ENCODE results near the gene ARPC5L. TPM values are rescaled to one million over a fixed set of nuclear protein-coding genes. Genes with fewer than 3 reads are reported as not detected.

The ARPC5L gene
- total and polyA plus RNA-seq, 9 of the 15 experiments (the other 6 are each of a cell fraction or from before 2014, with no cell fraction given): 25.4 to 113 (median 63.8) TPM

GRCh38 chr9:124868511-124869465 is 6.9 kb downstream of the ARPC5L start (continued):
- TF ChIP-seq, protein P1, sequence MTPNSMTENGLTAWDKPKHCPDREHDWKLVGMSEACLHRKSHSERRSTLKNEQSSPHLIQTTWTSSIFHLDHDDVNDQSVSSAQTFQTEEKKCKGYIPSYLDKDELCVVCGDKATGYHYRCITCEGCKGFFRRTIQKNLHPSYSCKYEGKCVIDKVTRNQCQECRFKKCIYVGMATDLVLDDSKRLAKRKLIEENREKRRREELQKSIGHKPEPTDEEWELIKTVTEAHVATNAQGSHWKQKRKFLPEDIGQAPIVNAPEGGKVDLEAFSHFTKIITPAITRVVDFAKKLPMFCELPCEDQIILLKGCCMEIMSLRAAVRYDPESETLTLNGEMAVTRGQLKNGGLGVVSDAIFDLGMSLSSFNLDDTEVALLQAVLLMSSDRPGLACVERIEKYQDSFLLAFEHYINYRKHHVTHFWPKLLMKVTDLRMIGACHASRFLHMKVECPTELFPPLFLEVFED (CRISPR knock-in tag; conservative IDR thresholded peaks at IDR 0.05): no peak
- peak; percentile 78 for TF ChIP-seq PML (IDR thresholded peaks at IDR 0.05; ENCODE audit: low read length)
- TF ChIP-seq ATF7 (IDR thresholded peaks at IDR 0.05): peak; percentile 62; the same call in 1 of the 2 replicates
- peak; percentile 46 for TF ChIP-seq NR3C1 (CRISPR knock-in tag; IDR thresholded peaks at IDR 0.05)
- TF ChIP-seq, protein P2, sequence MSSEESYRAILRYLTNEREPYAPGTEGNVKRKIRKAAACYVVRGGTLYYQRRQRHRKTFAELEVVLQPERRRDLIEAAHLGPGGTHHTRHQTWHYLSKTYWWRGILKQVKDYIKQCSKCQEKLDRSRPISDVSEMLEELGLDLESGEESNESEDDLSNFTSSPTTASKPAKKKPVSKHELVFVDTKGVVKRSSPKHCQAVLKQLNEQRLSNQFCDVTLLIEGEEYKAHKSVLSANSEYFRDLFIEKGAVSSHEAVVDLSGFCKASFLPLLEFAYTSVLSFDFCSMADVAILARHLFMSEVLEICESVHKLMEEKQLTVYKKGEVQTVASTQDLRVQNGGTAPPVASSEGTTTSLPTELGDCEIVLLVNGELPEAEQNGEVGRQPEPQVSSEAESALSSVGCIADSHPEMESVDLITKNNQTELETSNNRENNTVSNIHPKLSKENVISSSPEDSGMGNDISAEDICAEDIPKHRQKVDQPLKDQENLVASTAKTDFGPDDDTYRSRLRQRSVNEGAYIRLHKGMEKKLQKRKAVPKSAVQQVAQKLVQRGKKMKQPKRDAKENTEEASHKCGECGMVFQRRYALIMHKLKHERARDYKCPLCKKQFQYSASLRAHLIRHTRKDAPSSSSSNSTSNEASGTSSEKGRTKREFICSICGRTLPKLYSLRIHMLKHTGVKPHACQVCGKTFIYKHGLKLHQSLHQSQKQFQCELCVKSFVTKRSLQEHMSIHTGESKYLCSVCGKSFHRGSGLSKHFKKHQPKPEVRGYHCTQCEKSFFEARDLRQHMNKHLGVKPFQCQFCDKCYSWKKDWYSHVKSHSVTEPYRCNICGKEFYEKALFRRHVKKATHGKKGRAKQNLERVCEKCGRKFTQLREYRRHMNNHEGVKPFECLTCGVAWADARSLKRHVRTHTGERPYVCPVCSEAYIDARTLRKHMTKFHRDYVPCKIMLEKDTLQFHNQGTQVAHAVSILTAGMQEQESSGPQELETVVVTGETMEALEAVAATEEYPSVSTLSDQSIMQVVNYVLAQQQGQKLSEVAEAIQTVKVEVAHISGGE (CRISPR knock-in tag; IDR thresholded peaks at IDR 0.05): peak in 2 of 3 experiments; percentile 66 to 78; a peak in 3 of 6 replicates
- 0 out of 2 replicates have a peak, but pooled peaks have one; percentile 1 for TF ChIP-seq CBFA2T3 (IDR thresholded peaks at IDR 0.05)
- no peak for TF ChIP-seq TSC22D4 (tag; IDR thresholded peaks at IDR 0.05)
- TF ChIP-seq KDM5B (IDR thresholded peaks at IDR 0.05; ENCODE audit: insufficient replicate concordance, low read depth, low read length): peak; percentile 71
- no peak for TF ChIP-seq SPI1 (IDR thresholded peaks at IDR 0.05; ENCODE audit: borderline replicate concordance, low read depth, low read length)
- TF ChIP-seq, protein P3, sequence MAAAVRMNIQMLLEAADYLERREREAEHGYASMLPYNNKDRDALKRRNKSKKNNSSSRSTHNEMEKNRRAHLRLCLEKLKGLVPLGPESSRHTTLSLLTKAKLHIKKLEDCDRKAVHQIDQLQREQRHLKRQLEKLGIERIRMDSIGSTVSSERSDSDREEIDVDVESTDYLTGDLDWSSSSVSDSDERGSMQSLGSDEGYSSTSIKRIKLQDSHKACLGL (CRISPR knock-in tag; IDR thresholded peaks at IDR 0.05; ENCODE audit: borderline replicate concordance, poor library complexity, severe bottlenecking): no peak
- no peak for TF ChIP-seq ZKSCAN8 (CRISPR knock-in tag; IDR thresholded peaks at IDR 0.05)
- TF ChIP-seq PRMT5 (CRISPR knock-in tag; IDR thresholded peaks at IDR 0.05): peak; percentile 40
- 0 out of 2 replicates have a peak, but pooled peaks have one; percentile 13 for TF ChIP-seq GTF2E2 (tag; IDR thresholded peaks at IDR 0.05)
- no peak for TF ChIP-seq SNRNP70 (optimal IDR thresholded peaks at IDR 0.05; ENCODE audit: low read depth, low read length)
- TF ChIP-seq CBX1 (IDR thresholded peaks at IDR 0.05; ENCODE audit: low read depth): peak; percentile 90
- no peak; the same call in 1 of the 2 replicates for TF ChIP-seq RNF2 (IDR thresholded peaks at IDR 0.05)
- no peak for TF ChIP-seq DDX20 (tag; IDR thresholded peaks at IDR 0.05; ENCODE audit: low read depth)
- no peak for TF ChIP-seq ARID1B (IDR thresholded peaks at IDR 0.05)
- peak in 1 of 2 experiments; percentile 24; a peak in 2 of 4 replicates for TF ChIP-seq RAD21 (CRISPR knock-in tag; conservative IDR thresholded peaks at IDR 0.05 in 1 of 2, IDR thresholded peaks at IDR 0.05 in 1 of 2)
- TF ChIP-seq, protein P4, sequence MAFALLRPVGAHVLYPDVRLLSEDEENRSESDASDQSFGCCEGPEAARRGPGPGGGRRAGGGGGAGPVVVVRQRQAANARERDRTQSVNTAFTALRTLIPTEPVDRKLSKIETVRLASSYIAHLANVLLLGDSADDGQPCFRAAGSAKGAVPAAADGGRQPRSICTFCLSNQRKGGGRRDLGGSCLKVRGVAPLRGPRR (CRISPR knock-in tag; IDR thresholded peaks at IDR 0.05): no peak
